HL-60 (cell line): ENCODE data around the gene S100A7.

Experiments
- GABPA ChIP-seq: IDR thresholded peaks from 2 replicates; pipeline ENCODE4 v1.6.1; 2012; ENCODE audit warnings: low read depth
- POLR2AphosphoS5 ChIP-seq: IDR thresholded peaks from 2 replicates; pipeline ENCODE4 v1.6.1; 2012; ENCODE audit warnings: low read depth
- SPI1 ChIP-seq: IDR thresholded peaks from 2 replicates; pipeline ENCODE4 v1.6.1; 2012; ENCODE audit warnings: low read depth, mild to moderate bottlenecking, borderline replicate concordance
- TF ChIP-seq, protein P1 (sequence below): IDR thresholded peaks from one replicate; pipeline ENCODE4 v1.5.1; 2011; ENCODE audit warnings: low read length, control low read depth, inconsistent platforms; ENCODE audit not compliant: insufficient read depth
- TF ChIP-seq, protein P2 (sequence below): IDR thresholded peaks from 2 replicates; pipeline ENCODE4 v1.6.1; 2012; ENCODE audit warnings: low read depth; ENCODE audit not compliant: insufficient replicate concordance

DNA sequence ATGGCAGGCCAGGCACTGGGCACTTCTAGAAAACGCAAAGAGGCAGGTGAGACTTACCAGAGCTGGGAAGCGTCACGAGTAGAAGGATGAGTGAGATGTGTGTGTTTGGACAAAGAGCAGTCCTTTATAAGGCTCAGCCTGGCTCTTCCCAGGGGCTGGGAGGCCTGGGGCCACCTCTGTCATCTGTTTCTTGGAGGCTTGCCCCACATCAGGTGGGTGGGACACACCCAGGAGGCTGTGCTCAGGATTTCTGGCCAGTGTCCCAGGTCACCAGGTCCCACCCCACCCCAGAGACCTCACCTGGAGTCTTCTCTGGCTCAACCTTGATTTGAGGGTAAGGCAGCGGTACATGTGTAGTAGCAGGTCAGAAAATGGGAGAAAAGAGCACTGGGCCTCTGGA is at the start of gene S100A7:
- TF ChIP-seq, protein P1, sequence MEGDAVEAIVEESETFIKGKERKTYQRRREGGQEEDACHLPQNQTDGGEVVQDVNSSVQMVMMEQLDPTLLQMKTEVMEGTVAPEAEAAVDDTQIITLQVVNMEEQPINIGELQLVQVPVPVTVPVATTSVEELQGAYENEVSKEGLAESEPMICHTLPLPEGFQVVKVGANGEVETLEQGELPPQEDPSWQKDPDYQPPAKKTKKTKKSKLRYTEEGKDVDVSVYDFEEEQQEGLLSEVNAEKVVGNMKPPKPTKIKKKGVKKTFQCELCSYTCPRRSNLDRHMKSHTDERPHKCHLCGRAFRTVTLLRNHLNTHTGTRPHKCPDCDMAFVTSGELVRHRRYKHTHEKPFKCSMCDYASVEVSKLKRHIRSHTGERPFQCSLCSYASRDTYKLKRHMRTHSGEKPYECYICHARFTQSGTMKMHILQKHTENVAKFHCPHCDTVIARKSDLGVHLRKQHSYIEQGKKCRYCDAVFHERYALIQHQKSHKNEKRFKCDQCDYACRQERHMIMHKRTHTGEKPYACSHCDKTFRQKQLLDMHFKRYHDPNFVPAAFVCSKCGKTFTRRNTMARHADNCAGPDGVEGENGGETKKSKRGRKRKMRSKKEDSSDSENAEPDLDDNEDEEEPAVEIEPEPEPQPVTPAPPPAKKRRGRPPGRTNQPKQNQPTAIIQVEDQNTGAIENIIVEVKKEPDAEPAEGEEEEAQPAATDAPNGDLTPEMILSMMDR, result no peak
- TF ChIP-seq GABPA (no peak), POLR2AphosphoS5 (no peak), SPI1 (no peak)
- TF ChIP-seq, protein P2, sequence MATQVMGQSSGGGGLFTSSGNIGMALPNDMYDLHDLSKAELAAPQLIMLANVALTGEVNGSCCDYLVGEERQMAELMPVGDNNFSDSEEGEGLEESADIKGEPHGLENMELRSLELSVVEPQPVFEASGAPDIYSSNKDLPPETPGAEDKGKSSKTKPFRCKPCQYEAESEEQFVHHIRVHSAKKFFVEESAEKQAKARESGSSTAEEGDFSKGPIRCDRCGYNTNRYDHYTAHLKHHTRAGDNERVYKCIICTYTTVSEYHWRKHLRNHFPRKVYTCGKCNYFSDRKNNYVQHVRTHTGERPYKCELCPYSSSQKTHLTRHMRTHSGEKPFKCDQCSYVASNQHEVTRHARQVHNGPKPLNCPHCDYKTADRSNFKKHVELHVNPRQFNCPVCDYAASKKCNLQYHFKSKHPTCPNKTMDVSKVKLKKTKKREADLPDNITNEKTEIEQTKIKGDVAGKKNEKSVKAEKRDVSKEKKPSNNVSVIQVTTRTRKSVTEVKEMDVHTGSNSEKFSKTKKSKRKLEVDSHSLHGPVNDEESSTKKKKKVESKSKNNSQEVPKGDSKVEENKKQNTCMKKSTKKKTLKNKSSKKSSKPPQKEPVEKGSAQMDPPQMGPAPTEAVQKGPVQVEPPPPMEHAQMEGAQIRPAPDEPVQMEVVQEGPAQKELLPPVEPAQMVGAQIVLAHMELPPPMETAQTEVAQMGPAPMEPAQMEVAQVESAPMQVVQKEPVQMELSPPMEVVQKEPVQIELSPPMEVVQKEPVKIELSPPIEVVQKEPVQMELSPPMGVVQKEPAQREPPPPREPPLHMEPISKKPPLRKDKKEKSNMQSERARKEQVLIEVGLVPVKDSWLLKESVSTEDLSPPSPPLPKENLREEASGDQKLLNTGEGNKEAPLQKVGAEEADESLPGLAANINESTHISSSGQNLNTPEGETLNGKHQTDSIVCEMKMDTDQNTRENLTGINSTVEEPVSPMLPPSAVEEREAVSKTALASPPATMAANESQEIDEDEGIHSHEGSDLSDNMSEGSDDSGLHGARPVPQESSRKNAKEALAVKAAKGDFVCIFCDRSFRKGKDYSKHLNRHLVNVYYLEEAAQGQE, result no peak
